ENCODE data around the gene ADAMTS2. TPM values are rescaled to one million over a fixed set of nuclear protein-coding genes. Genes with fewer than 3 reads are reported as not detected.

ADAMTS2 gene
- total and polyA plus RNA-seq, 10 donors = 4.0 to 101 (median 47.5) TPM

GRCh38 chr5:179331591-179332375 lies 13.5 kb downstream of the ADAMTS2 start:
- H3K36me3 ChIP-seq = peaks cover 0 to 9% (median 0%) of the 10 kb centered on the region in 6 donors
- no peak for DNase-seq
- no peak overlapping the region for H3K27ac ChIP-seq
- H3K4me3 ChIP-seq = no peak overlapping the region
- H3K27me3 ChIP-seq (replicated peaks in 1 of 7) = peaks cover 0 to 30% (median 0%) of the 10 kb centered on the region in 7 donors
- H3K4me1 ChIP-seq = peaks cover 0 to 23% (median 2%) of the 10 kb centered on the region in 6 donors
- WGBS, 5 donors = 67 to 90% (median 83%) methylated on average over 8 of the region's 8 CpGs
- intact Hi-C loops (cut with DNase I; ENCODE audit: low total_unique reads) = no loop called here
- no peaks in the 10 kb centered on the region for H3K9me3 ChIP-seq
- TF ChIP-seq CTCF (IDR thresholded peaks at IDR 0.05 in 8 of 11, conservative IDR thresholded peaks at IDR 0.05 in 3 of 11) (no peak), POLR2A (IDR thresholded peaks at IDR 0.05) (no peak), POLR2AphosphoS5 (IDR thresholded peaks at IDR 0.05) (no peak)

GRCh38 chr5:179330186-179330900 lies 14.9 kb downstream of the ADAMTS2 start:
- 81 to 88% (median 82%) methylated on average over 13 of the region's 13 CpGs for WGBS, 5 donors
- TF ChIP-seq CTCF (IDR thresholded peaks at IDR 0.05 in 8 of 11, conservative IDR thresholded peaks at IDR 0.05 in 3 of 11) = no peak
- TF ChIP-seq POLR2A (IDR thresholded peaks at IDR 0.05) = no peak
- TF ChIP-seq POLR2AphosphoS5 (IDR thresholded peaks at IDR 0.05) = no peak
- Histone ChIP-seq H3K36me3 (no peaks in the 10 kb centered on the region), H3K27ac (no peak overlapping the region), H3K9me3 (no peaks in the 10 kb centered on the region), H3K4me3 (no peak overlapping the region), H3K27me3 (replicated peaks in 1 of 7) (peaks cover 0 to 43% (median 0%) of the 10 kb centered on the region in 7 donors), H3K4me1 (peaks cover 0 to 16% (median 2%) of the 10 kb centered on the region in 6 donors)
- DNase-seq = peak; percentile 65
- intact Hi-C loops (cut with DNase I; ENCODE audit: low total_unique reads) = no loop called here

GRCh38 chr5:179328291-179328690 lies 17.0 kb downstream of the ADAMTS2 start:
- peak; percentile 43 for DNase-seq
- H3K27ac ChIP-seq = no peak overlapping the region
- H3K4me3 ChIP-seq = no peak overlapping the region
- H3K9me3 ChIP-seq = no peaks in the 10 kb centered on the region
- intact Hi-C loops (cut with DNase I; ENCODE audit: low total_unique reads) = no loop called here
- 85 to 97% (median 93%) methylated on average over 6 of the region's 6 CpGs for WGBS, 5 donors
- peaks cover 0 to 16% (median 2%) of the 10 kb centered on the region in 6 donors for H3K4me1 ChIP-seq
- no peak for TF ChIP-seq POLR2A (IDR thresholded peaks at IDR 0.05)
- TF ChIP-seq CTCF (IDR thresholded peaks at IDR 0.05 in 8 of 11, conservative IDR thresholded peaks at IDR 0.05 in 3 of 11) = no peak
- no peak for TF ChIP-seq POLR2AphosphoS5 (IDR thresholded peaks at IDR 0.05)
- H3K36me3 ChIP-seq = no peaks in the 10 kb centered on the region
- H3K27me3 ChIP-seq (replicated peaks in 1 of 7) = peaks cover 0 to 38% (median 0%) of the 10 kb centered on the region in 7 donors
